ENCODE measurements around the gene GSK3B.

Gene GSK3B

DNA sequence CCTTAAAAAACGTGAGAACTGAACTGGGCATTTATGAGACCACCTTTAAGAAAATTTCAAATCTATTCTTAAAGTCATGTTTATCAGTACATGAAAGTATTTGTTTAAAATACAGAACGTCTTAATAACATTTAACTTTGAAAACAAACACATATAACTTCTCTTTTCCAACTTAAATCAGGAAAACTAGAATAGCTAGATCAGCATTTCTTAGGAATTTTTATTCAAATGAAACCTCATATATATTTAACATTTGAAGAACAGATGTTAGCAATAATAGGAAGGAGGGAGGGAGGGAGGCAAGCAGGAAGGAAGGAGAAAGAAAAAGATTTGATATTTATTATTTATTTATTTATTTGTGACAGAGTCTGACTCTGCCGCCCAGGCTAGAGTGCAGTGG lies 192.2 kb downstream of the GSK3B start:
- H3K4me3 ChIP-seq (ENCODE audit: low read depth, low read length) = no peak overlapping the region
- H3K36me3 ChIP-seq = peaks cover 17% of the 10 kb centered on the region
- no peak overlapping the region for H3K27ac ChIP-seq
- H3K27me3 ChIP-seq (ENCODE audit: insufficient read depth, low read depth, severe bottlenecking) = no peaks in the 10 kb centered on the region
- H3K9me3 ChIP-seq (ENCODE audit: severe bottlenecking) = no peaks in the 10 kb centered on the region
- no peak for TF ChIP-seq CTCF (IDR thresholded peaks at IDR 0.05; ENCODE audit: low read depth, low read length)
- DNase-seq = no peak

DNA sequence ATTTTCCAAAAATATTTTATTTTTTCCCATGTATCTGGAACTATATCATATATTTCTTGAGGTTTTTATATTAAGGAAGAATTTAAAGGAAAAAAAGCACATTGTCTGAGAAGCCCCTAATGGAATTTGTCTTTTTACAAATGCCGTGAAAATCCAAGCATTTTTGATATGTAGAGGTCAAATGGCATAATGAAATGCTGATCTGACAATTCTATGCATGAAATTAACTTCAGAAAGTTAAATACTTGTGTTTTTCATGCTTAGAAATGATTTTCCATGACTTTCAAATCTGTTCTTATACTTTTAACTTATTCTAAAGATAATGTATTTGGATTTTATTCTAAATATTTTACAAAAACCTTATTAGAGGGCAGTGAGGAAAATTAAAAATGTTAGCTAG lies 193.1 kb downstream of the GSK3B start:
- no peaks in the 10 kb centered on the region for H3K27me3 ChIP-seq (ENCODE audit: insufficient read depth, low read depth, severe bottlenecking)
- H3K9me3 ChIP-seq (ENCODE audit: severe bottlenecking) = no peaks in the 10 kb centered on the region
- DNase-seq = no peak
- peaks cover 14% of the 10 kb centered on the region for H3K36me3 ChIP-seq
- no peak overlapping the region for H3K4me3 ChIP-seq (ENCODE audit: low read depth, low read length)
- no peak overlapping the region for H3K27ac ChIP-seq
- no peak for TF ChIP-seq CTCF (IDR thresholded peaks at IDR 0.05; ENCODE audit: low read depth, low read length)

- no peaks in the 10 kb centered on the region; the same call in none of the 2 replicates for H3K36me3 ChIP-seq
- no peaks in the 10 kb centered on the region for H3K9me3 ChIP-seq (ENCODE audit: severe bottlenecking)
- DNase-seq = no peak
- no peak for TF ChIP-seq CTCF (IDR thresholded peaks at IDR 0.05; ENCODE audit: low read depth, low read length)
- no peak overlapping the region for H3K4me3 ChIP-seq (ENCODE audit: low read depth, low read length)
- H3K27ac ChIP-seq = no peak overlapping the region
- no peaks in the 10 kb centered on the region for H3K27me3 ChIP-seq (ENCODE audit: insufficient read depth, low read depth, severe bottlenecking)
Measured at GRCh38 chr3:119899192-119899511, 195.1 kb downstream of the GSK3B start.

DNA sequence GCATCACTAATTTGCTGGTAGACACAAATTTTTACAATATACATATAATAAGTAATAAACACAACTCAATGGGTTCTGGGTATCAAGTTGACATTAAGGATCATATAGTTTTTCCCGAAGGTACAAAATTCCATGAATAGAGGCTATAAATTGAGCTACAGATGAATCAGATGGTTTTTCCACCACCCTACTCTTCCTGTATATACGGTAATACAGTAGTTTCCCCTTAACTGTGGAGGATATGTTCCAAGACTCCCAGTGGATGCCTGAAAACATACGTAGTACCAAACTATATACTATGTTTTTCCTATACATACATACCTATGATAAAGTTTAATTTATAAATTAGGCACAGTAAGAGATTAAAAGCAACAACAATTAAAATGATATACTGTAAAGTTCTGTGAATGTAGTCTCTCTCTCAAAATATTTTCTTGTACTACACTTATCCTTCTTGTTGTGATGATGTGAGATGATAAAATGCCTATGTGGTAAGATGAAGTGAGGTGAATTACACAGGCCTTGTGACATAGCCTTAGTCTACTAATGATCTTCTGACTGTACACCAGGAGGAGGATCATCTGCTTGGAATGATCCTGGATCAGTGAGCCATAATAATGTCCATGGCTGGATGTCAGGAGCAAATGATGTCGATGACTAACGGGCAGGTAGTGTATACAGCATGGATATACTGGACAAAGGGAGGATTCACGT lies 195.6 kb downstream of the GSK3B start:
- TF ChIP-seq CTCF (IDR thresholded peaks at IDR 0.05; ENCODE audit: low read depth, low read length) = no peak
- Histone ChIP-seq H3K4me3 (ENCODE audit: low read depth, low read length) (no peak overlapping the region), H3K27ac (no peak overlapping the region), H3K36me3 (no peaks in the 10 kb centered on the region; the same call in none of the 2 replicates), H3K9me3 (ENCODE audit: severe bottlenecking) (no peaks in the 10 kb centered on the region), H3K27me3 (ENCODE audit: insufficient read depth, low read depth, severe bottlenecking) (no peaks in the 10 kb centered on the region)
- DNase-seq = no peak

- Histone ChIP-seq H3K27me3 (ENCODE audit: insufficient read depth, low read depth, severe bottlenecking) (no peaks in the 10 kb centered on the region), H3K4me3 (ENCODE audit: low read depth, low read length) (no peak overlapping the region), H3K9me3 (ENCODE audit: severe bottlenecking) (no peaks in the 10 kb centered on the region), H3K27ac (no peak overlapping the region), H3K36me3 (peaks cover 9% of the 10 kb centered on the region)
- DNase-seq = no peak
- no peak for TF ChIP-seq CTCF (IDR thresholded peaks at IDR 0.05; ENCODE audit: low read depth, low read length)
Measured at GRCh38 chr3:119894195-119894594, 200.1 kb downstream of the GSK3B start.

DNA sequence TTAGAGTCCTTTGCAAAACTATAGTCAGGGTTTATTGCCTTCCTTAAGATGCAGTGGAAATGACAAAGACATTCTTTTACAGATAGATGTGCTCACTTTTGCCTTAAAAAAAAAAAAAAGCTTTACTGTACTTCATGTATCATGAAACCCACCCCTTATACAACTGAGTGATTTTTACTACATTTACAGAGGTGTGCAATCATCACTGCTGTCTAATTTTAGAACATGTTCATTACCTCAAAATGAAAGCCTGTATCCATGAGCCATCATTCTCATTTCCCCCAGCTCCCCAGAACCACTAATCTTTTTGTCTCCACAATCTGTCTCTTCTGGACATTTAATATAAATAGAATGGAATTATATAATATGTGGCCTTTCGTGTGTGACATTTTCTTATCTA lies 200.5 kb downstream of the GSK3B start:
- DNase-seq = no peak
- Histone ChIP-seq H3K4me3 (ENCODE audit: low read depth, low read length) (no peak overlapping the region), H3K9me3 (ENCODE audit: severe bottlenecking) (no peaks in the 10 kb centered on the region), H3K36me3 (peaks cover 9% of the 10 kb centered on the region), H3K27ac (no peak overlapping the region), H3K27me3 (ENCODE audit: insufficient read depth, low read depth, severe bottlenecking) (no peaks in the 10 kb centered on the region)
- no peak for TF ChIP-seq CTCF (IDR thresholded peaks at IDR 0.05; ENCODE audit: low read depth, low read length)

Measured in WERI-Rb-1 (cell line).